Skeletal muscle tissue (tissue), 4 donors: Measurements from ENCODE around the gene AKT3. TPM values are rescaled to one million over a fixed set of nuclear protein-coding genes. Genes with fewer than 3 reads are reported as not detected.

Experiments
- H3K27ac ChIP-seq: one replicate; pipeline ENCODE4 v1.7.0; 2013; ENCODE audit warnings: mild to moderate bottlenecking, low read depth, low read length, inconsistent platforms
- H3K27me3 ChIP-seq, 3 donors: one replicate each; pipeline ENCODE4 v1.7.0; 2013; ENCODE audit warnings: low read length in 3 of 3; ENCODE audit not compliant: control insufficient read depth in 3 of 3, insufficient read depth in 3 of 3
- H3K36me3 ChIP-seq, 3 donors: one replicate each; pipeline ENCODE4 v1.7.0; 2013; ENCODE audit warnings: low read length in 3 of 3; ENCODE audit not compliant: control insufficient read depth in 3 of 3, insufficient read depth in 3 of 3
- H3K4me1 ChIP-seq, 3 donors: one replicate each; pipeline ENCODE4 v1.7.0; 2013; ENCODE audit warnings: low read length in 3 of 3, mild to moderate bottlenecking in 3 of 3; ENCODE audit not compliant: control insufficient read depth in 3 of 3, insufficient read depth in 3 of 3
- H3K4me3 ChIP-seq, 3 donors: one replicate each; pipeline ENCODE4 v1.7.0; 2013; ENCODE audit warnings: low read length in 3 of 3
- H3K9ac ChIP-seq, 3 donors: one replicate each; pipeline ENCODE4 v1.7.0; 2013; ENCODE audit warnings: low read length in 3 of 3, mild to moderate bottlenecking in 3 of 3, moderate library complexity in 2 of 3, low read depth in 1 of 3
- H3K9me3 ChIP-seq, 3 donors: one replicate each; pipeline ENCODE4 v1.7.0; 2013; ENCODE audit warnings: low read length in 3 of 3; ENCODE audit not compliant: control insufficient read depth in 3 of 3
- total RNA-seq: library from RNA; depleted of rRNA; stranded (reverse); fragments of >200 nt; gene quantifications from one replicate; pipeline ENCODE4 v1.2.3, GENCODE V29; 2014
- donor health status: Osteomylitis.

AKT3 gene
- total RNA-seq, 1 donor from 2014 or later: 28.7 TPM

- Histone ChIP-seq H3K36me3 (no peaks in the 10 kb centered on the region), H3K9me3 (no peaks in the 10 kb centered on the region), H3K27me3 (no peaks in the 10 kb centered on the region), H3K9ac (no peak overlapping the region), H3K4me3 (no peak overlapping the region), H3K27ac (no peak overlapping the region), H3K4me1 (no peaks in the 10 kb centered on the region)
Measured at GRCh38 chr1:243723050-243723449, 127.0 kb downstream of the AKT3 start.

GRCh38 chr1:243719476-243719875 lies 130.6 kb downstream of the AKT3 start:
- Histone ChIP-seq H3K9ac (no peak overlapping the region), H3K4me3 (no peak overlapping the region)

GRCh38 chr1:243718893-243719292 lies 131.2 kb downstream of the AKT3 start:
- H3K27ac ChIP-seq: no peak overlapping the region
- H3K9me3 ChIP-seq: no peaks in the 10 kb centered on the region
- no peak overlapping the region for H3K9ac ChIP-seq
- H3K4me3 ChIP-seq: no peak overlapping the region
- no peaks in the 10 kb centered on the region for H3K4me1 ChIP-seq
- H3K27me3 ChIP-seq: no peaks in the 10 kb centered on the region
- no peaks in the 10 kb centered on the region for H3K36me3 ChIP-seq

More at GRCh38 chr1:243719476-243719875, 130.6 kb downstream of the AKT3 start:
- no peak overlapping the region for H3K27ac ChIP-seq
- H3K4me1 ChIP-seq: no peaks in the 10 kb centered on the region
- no peaks in the 10 kb centered on the region for H3K9me3 ChIP-seq
- no peaks in the 10 kb centered on the region for H3K36me3 ChIP-seq
- no peaks in the 10 kb centered on the region for H3K27me3 ChIP-seq

GRCh38 chr1:243718022-243718421 lies 132.0 kb downstream of the AKT3 start:
- Histone ChIP-seq H3K4me3 (no peak overlapping the region), H3K36me3 (no peaks in the 10 kb centered on the region), H3K27ac (no peak overlapping the region), H3K9ac (no peak overlapping the region), H3K9me3 (no peaks in the 10 kb centered on the region), H3K4me1 (peaks cover 0 to 5% (median 4%) of the 10 kb centered on the region in 3 donors), H3K27me3 (no peaks in the 10 kb centered on the region)

- no peaks in the 10 kb centered on the region for H3K36me3 ChIP-seq
- H3K27ac ChIP-seq: no peak overlapping the region
- H3K9me3 ChIP-seq: no peaks in the 10 kb centered on the region
- H3K27me3 ChIP-seq: no peaks in the 10 kb centered on the region
- peaks cover 0 to 11% (median 4%) of the 10 kb centered on the region in 3 donors for H3K4me1 ChIP-seq
- H3K9ac ChIP-seq: no peak overlapping the region
- no peak overlapping the region for H3K4me3 ChIP-seq
Measured at GRCh38 chr1:243716906-243717305, 133.1 kb downstream of the AKT3 start.

- Histone ChIP-seq H3K27me3 (no peaks in the 10 kb centered on the region), H3K4me1 (peaks cover 0 to 11% (median 4%) of the 10 kb centered on the region in 3 donors), H3K27ac (no peak overlapping the region), H3K36me3 (no peaks in the 10 kb centered on the region), H3K4me3 (no peak overlapping the region), H3K9me3 (no peaks in the 10 kb centered on the region), H3K9ac (no peak overlapping the region)
Measured at GRCh38 chr1:243715285-243715684, 134.8 kb downstream of the AKT3 start.

GRCh38 chr1:243713470-243714186 lies 136.4 kb downstream of the AKT3 start:
- no peaks in the 10 kb centered on the region for H3K9me3 ChIP-seq
- H3K27me3 ChIP-seq: no peaks in the 10 kb centered on the region
- H3K36me3 ChIP-seq: no peaks in the 10 kb centered on the region
- peak overlapping the region; percentile 18 to 33 (median 29) for H3K4me3 ChIP-seq
- H3K9ac ChIP-seq: peak overlapping the region in 2 of 3 donors; percentile 8 to 16
- peaks cover 0 to 11% (median 4%) of the 10 kb centered on the region in 3 donors for H3K4me1 ChIP-seq
- no peak overlapping the region for H3K27ac ChIP-seq

GRCh38 chr1:243712941-243713340 lies 137.1 kb downstream of the AKT3 start:
- no peak overlapping the region for H3K27ac ChIP-seq

GRCh38 chr1:243712242-243712641 lies 137.8 kb downstream of the AKT3 start:
- no peaks in the 10 kb centered on the region for H3K9me3 ChIP-seq
- no peak overlapping the region for H3K4me3 ChIP-seq
- H3K27ac ChIP-seq: no peak overlapping the region
- peaks cover 0 to 11% (median 4%) of the 10 kb centered on the region in 3 donors for H3K4me1 ChIP-seq
- H3K9ac ChIP-seq: no peak overlapping the region
- no peaks in the 10 kb centered on the region for H3K27me3 ChIP-seq
- H3K36me3 ChIP-seq: no peaks in the 10 kb centered on the region

More at GRCh38 chr1:243712941-243713340, 137.1 kb downstream of the AKT3 start:
- H3K27me3 ChIP-seq: no peaks in the 10 kb centered on the region
- no peaks in the 10 kb centered on the region for H3K36me3 ChIP-seq
- H3K4me1 ChIP-seq: peaks cover 0 to 11% (median 4%) of the 10 kb centered on the region in 3 donors
- peak overlapping the region; percentile 18 to 33 (median 29) for H3K4me3 ChIP-seq
- H3K9me3 ChIP-seq: no peaks in the 10 kb centered on the region
- peak overlapping the region in 2 of 3 donors; percentile 8 to 24 for H3K9ac ChIP-seq

- Histone ChIP-seq H3K36me3 (no peaks in the 10 kb centered on the region), H3K9me3 (no peaks in the 10 kb centered on the region), H3K4me3 (no peak overlapping the region), H3K9ac (no peak overlapping the region), H3K4me1 (peaks cover 0 to 11% (median 4%) of the 10 kb centered on the region in 3 donors), H3K27me3 (no peaks in the 10 kb centered on the region), H3K27ac (no peak overlapping the region)
Measured at GRCh38 chr1:243710467-243710866, 139.6 kb downstream of the AKT3 start.
